GM12801 (cell line): ENCODE measurements around the gene SLC41A1.

Source experiments
- TF ChIP-seq, protein P1 (sequence below): IDR thresholded peaks from one replicate; pipeline ENCODE4 v1.5.1; 2011; ENCODE audit warnings: control low read depth; ENCODE audit not compliant: insufficient read length; ENCODE audit errors: extremely low read depth

SLC41A1 gene

DNA sequence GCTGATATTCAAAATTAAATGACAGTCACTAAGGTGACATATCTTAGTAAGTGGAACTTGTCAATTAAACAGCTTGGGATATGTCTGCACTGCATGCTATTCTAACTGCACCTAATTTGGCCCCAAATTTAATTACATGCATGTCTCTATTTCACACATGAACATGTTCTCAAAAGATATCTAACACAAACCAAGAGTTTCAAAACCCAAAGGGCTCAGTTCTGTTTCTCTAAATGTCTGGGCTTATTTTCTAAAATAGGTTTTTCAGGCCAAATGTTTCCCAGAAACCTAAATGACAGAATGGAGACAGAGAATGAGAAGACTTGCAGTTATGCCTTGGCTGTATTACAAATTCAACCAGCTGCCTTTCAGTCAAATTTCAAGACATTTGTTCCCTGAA is 49.0 kb downstream of the SLC41A1 start:
- TF ChIP-seq, protein P1, sequence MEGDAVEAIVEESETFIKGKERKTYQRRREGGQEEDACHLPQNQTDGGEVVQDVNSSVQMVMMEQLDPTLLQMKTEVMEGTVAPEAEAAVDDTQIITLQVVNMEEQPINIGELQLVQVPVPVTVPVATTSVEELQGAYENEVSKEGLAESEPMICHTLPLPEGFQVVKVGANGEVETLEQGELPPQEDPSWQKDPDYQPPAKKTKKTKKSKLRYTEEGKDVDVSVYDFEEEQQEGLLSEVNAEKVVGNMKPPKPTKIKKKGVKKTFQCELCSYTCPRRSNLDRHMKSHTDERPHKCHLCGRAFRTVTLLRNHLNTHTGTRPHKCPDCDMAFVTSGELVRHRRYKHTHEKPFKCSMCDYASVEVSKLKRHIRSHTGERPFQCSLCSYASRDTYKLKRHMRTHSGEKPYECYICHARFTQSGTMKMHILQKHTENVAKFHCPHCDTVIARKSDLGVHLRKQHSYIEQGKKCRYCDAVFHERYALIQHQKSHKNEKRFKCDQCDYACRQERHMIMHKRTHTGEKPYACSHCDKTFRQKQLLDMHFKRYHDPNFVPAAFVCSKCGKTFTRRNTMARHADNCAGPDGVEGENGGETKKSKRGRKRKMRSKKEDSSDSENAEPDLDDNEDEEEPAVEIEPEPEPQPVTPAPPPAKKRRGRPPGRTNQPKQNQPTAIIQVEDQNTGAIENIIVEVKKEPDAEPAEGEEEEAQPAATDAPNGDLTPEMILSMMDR: no peak

- TF ChIP-seq, protein P1: no peak
These were observed 52.4 kb downstream of the SLC41A1 start for GRCh38 chr1:205760606-205761005.

GRCh38 chr1:205756552-205756951 is 56.4 kb downstream of the SLC41A1 start:
- TF ChIP-seq, protein P1: no peak

- TF ChIP-seq, protein P1: no peak
These were observed 58.1 kb downstream of the SLC41A1 start for GRCh38 chr1:205754857-205755256.

DNA sequence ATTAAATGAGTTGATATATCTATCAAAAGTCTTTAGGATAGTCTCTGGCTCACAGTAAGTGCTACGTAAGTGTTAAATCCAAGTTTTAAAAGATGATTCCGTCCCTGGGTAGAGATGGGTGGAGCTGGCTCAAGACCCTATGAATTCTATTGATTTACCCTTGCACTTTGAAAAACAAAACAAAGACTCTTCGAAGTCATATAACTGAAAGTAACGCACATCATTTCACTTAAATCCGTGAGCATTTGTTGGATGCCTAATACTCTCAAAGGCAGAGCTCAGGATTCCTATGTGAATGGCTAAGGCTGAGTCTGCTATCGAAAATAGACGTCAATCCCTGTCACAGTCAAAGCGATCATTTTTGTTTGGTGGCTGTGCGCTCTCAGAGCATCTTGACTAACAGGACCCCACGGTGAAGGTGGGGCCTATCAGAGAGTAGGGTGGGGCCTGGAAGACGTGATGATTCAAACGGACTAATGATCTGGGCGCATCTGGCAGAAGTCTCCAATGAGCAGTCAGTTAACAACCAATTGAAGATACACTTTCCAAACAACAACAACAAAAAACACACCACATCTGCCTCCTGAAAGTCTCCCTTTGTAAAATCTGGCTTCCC is 61.9 kb downstream of the SLC41A1 start:
- TF ChIP-seq, protein P1: no peak

GRCh38 chr1:205750138-205751035 is 62.6 kb downstream of the SLC41A1 start, which contains the start of gene NUCKS1:
NUCKS1 (minus strand) TSS chr1:205750182; CDS start chr1:205749973, 209 bp downstream.
- TF ChIP-seq, protein P1: no peak

GRCh38 chr1:205749234-205750137 is 63.5 kb downstream of the SLC41A1 start:
- TF ChIP-seq, protein P1: no peak
